NCI-H2029 (cell line): Measurements from ENCODE around the gene TRAF2.

Experiments used
- DNase-seq: peaks from one replicate; lab custom pipeline; 2025; lab: John Stamatoyannopoulos, UW

TRAF2 gene

GRCh38 chr9:136847088-136847825 lies 39.1 kb upstream of the TRAF2 start:
- DNase-seq: peak; percentile 63

- peak; percentile 85 for DNase-seq
Measured at GRCh38 chr9:136847826-136848392, 38.4 kb upstream of the TRAF2 start.

GRCh38 chr9:136848393-136849037 lies 37.8 kb upstream of the TRAF2 start:
- no peak for DNase-seq

- peak; percentile 99 for DNase-seq
Measured at GRCh38 chr9:136849038-136849959, 37.0 kb upstream of the TRAF2 start, which contains the start of gene PHPT1. PHPT1 (plus strand) TSS chr9:136849409; CDS start chr9:136849431, 22 bp downstream.

GRCh38 chr9:136849960-136850865 lies 36.1 kb upstream of the TRAF2 start:
- no peak for DNase-seq

GRCh38 chr9:136850866-136851775 lies 35.2 kb upstream of the TRAF2 start:
- no peak for DNase-seq

DNA sequence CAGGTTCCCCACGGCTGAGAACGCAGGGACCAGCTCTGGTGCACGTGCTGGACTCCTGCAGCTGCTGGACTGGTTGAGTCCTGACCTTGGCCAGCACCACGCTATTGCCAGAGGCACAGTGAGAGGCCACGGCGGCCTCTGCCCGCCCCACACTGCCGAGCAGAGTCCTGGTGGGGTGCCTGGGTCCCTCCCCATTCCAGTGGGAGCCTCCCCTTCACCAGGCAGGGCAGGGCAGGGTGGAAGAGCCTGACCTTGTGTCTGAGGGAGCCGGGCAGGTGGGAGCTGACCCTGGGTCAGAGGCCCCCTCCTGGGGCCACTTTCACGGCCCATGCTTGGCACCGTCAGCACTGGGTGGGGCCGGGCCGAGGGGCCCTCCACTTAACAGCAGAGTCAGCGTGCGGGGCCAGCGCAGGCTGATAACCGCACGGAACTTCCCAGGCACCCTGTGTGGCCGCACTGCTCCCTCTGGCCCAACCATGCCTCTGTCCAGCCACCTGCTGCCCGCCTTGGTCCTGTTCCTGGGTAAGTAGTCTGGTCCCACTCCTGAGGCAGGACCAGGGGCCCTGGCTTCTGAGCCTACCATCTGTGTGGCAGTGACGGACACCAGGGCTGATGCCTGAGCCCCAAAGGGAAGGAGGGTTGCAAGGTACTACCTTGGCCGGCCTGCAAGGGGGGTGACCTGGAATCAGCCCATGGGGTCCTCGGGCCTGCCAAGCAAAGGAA lies 34.2 kb upstream of the TRAF2 start, which contains the start of gene MAMDC4:
TSS of gene MAMDC4 (plus strand) at position 406 of the 723 bp plus-strand sequence. CDS start at position 477, 71 bp downstream.
- no peak for DNase-seq

- no peak for DNase-seq
Measured at GRCh38 chr9:136852664-136853595, 33.4 kb upstream of the TRAF2 start.

DNA sequence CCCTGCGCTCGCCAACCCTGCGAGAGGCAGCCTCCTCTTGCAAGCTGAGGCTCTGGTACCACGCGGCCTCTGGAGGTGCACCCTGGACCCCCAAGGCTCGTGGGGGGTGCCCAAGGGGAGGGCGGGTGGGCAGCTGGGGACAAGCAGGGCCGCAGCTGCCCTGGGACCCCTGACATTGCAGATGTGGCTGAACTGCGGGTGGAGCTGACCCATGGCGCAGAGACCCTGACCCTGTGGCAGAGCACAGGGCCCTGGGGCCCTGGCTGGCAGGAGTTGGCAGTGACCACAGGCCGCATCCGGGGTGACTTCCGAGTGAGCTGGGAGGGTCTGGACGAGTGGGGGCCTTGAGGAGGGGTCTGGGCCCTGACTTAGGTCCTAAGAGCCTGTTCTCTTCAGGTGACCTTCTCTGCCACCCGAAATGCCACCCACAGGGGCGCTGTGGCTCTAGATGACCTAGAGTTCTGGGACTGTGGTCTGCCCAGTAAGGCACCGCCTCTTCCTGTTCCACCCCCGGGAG lies 32.7 kb upstream of the TRAF2 start:
- no peak for DNase-seq

DNA sequence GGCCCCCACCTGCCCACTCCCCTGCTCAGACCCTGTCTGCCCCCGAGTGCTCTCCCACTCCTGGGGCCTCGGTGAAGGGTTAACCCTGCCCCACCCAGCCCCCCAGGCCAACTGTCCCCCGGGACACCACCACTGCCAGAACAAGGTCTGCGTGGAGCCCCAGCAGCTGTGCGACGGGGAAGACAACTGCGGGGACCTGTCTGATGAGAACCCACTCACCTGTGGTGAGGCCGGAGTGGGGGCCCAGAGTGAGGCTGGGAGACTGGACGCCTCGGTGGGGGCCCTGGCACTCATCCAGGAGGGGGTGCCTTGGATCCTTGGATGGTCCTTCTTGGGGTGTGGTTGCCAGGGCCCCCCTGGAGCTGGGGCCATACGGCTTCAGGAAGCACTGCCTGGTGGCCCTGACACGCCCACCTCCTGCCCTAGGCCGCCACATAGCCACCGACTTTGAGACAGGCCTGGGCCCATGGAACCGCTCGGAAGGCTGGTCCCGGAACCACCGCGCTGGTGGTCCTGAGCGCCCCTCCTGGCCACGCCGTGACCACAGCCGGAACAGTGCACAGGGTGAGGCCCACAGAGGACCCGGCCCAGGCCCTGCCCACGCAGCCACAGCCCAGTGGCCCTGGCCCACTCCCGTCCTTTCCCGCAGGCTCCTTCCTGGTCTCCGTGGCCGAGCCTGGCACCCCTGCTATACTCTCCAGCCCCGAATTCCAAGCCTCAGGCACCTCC lies 32.0 kb upstream of the TRAF2 start:
- DNase-seq: no peak

DNA sequence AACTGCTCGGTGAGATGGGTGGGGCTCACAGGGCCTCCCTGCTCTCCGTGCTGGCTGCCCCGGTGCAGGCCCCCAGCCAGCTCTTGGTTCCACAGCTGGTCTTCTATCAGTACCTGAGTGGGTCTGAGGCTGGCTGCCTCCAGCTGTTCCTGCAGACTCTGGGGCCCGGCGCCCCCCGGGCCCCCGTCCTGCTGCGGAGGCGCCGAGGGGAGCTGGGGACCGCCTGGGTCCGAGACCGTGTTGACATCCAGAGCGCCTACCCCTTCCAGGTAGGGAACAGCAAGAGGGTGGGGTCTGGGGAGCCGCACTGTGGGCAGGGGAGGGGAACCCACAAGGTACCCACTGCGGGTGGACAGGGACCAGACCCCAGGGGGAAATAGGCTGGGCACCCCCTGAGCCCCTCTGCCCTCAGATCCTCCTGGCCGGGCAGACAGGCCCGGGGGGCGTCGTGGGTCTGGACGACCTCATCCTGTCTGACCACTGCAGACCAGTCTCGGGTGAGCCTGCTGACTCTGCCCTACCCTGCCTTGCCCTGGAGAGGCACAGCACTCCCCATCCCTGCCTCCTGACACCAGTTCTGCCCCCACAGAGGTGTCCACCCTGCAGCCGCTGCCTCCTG lies 31.4 kb upstream of the TRAF2 start:
- no peak for DNase-seq

GRCh38 chr9:136855461-136856078 lies 30.7 kb upstream of the TRAF2 start:
- DNase-seq: no peak

DNA sequence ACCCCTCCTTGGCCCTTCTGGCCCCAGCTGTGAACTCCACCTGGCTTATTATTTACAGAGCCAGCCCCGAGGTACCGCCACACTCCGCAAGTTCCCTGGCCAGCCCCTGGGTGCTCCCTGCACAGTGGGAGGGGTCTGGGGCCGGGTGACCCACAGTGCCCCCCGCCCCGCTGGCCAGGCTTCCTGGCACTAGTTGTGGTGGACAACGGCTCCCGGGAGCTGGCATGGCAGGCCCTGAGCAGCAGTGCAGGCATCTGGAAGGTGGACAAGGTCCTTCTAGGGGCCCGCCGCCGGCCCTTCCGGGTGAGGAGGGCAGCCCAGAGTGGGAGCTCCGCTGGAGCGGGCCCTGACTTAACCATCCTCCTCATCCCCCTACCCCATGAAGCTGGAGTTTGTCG lies 30.2 kb upstream of the TRAF2 start:
- DNase-seq: no peak

DNA sequence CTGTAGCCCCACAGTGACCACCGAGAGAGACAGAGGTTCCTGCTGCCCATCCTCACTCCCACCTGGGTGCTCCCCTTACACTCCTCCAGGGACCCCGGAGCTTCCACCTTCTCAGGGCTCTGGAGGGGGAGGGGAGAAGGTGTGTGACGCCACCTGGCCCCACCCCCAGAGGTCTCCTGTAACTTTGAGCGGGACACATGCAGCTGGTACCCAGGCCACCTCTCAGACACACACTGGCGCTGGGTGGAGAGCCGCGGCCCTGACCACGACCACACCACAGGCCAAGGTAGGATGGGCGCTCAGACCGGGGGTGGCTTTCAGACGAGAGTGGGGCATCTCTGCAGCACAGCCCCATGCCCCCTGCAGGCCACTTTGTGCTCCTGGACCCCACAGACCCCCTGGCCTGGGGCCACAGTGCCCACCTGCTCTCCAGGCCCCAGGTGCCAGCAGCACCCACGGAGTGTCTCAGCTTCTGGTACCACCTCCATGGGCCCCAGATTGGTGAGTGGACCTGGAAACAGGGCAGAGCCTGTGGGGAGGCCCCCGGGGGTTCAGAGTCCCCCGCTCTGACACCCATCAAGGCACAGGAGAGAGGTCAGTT lies 29.7 kb upstream of the TRAF2 start:
- no peak for DNase-seq

GRCh38 chr9:136857166-136857565 lies 29.1 kb upstream of the TRAF2 start:
- DNase-seq: no peak
